Superior temporal gyrus (tissue), 1 donor: ENCODE measurements around the gene GNAO1.

Experiments used
- DNase-seq: peaks from one replicate; pipeline ENCODE4 v3.0.0-alpha.2; 2016; ENCODE audit errors: extremely low spot score

Gene GNAO1

GRCh38 chr16:56336071-56336688 lies 144.9 kb downstream of the GNAO1 start:
- DNase-seq, result no peak

GRCh38 chr16:56336711-56337110 lies 145.4 kb downstream of the GNAO1 start:
- no peak for DNase-seq

GRCh38 chr16:56337131-56337857 lies 146.0 kb downstream of the GNAO1 start:
- DNase-seq, result no peak

- no peak for DNase-seq
These were observed 146.6 kb downstream of the GNAO1 start for GRCh38 chr16:56337858-56338325.

- no peak for DNase-seq
These were observed 147.5 kb downstream of the GNAO1 start for GRCh38 chr16:56338566-56339318.

GRCh38 chr16:56339431-56340195 lies 148.3 kb downstream of the GNAO1 start:
- DNase-seq, result no peak

GRCh38 chr16:56340416-56340815 lies 149.1 kb downstream of the GNAO1 start:
- no peak for DNase-seq

GRCh38 chr16:56340864-56341365 lies 149.6 kb downstream of the GNAO1 start:
- DNase-seq, result no peak

- no peak for DNase-seq
These were observed 150.5 kb downstream of the GNAO1 start for GRCh38 chr16:56341656-56342399.

GRCh38 chr16:56343661-56344517 lies 152.6 kb downstream of the GNAO1 start:
- no peak for DNase-seq

GRCh38 chr16:56344518-56345405 lies 153.5 kb downstream of the GNAO1 start:
- no peak for DNase-seq

- no peak for DNase-seq
These were observed 154.2 kb downstream of the GNAO1 start for GRCh38 chr16:56345406-56346050.

- no peak for DNase-seq
These were observed 155.0 kb downstream of the GNAO1 start for GRCh38 chr16:56346131-56346890.

- no peak for DNase-seq
These were observed 155.9 kb downstream of the GNAO1 start for GRCh38 chr16:56347166-56347565.

- no peak for DNase-seq
These were observed 156.4 kb downstream of the GNAO1 start for GRCh38 chr16:56347670-56348069.

GRCh38 chr16:56348168-56349085 lies 157.1 kb downstream of the GNAO1 start:
- no peak for DNase-seq

- DNase-seq, result no peak
These were observed 157.8 kb downstream of the GNAO1 start for GRCh38 chr16:56349086-56349415.
